Neuron (in vitro differentiated cells): ENCODE data around the gene CUTA.

Experiments used
- H2AFZ ChIP-seq: one replicate; pipeline ENCODE4 v1.6.1; 2013; ENCODE audit warnings: low read depth, mild to moderate bottlenecking, inconsistent platforms, low read length, moderate library complexity
- H3K27me3 ChIP-seq: one replicate; pipeline ENCODE4 v1.6.1; 2013; ENCODE audit warnings: low read length; ENCODE audit not compliant: insufficient read depth
- H3K36me3 ChIP-seq: one replicate; pipeline ENCODE4 v1.6.1; 2013; ENCODE audit warnings: low read length; ENCODE audit not compliant: insufficient read depth
- H3K4me1 ChIP-seq: one replicate; pipeline ENCODE4 v1.6.1; 2013; ENCODE audit warnings: low read length; ENCODE audit not compliant: insufficient read depth
- H3K4me3 ChIP-seq: 2 replicates; pipeline ENCODE4 v1.5.1; 2013; ENCODE audit warnings: mild to moderate bottlenecking, low read length, moderate library complexity
- H3K9me3 ChIP-seq: one replicate; pipeline ENCODE4 v1.6.1; 2013; ENCODE audit warnings: low read length

Gene CUTA, protein sequence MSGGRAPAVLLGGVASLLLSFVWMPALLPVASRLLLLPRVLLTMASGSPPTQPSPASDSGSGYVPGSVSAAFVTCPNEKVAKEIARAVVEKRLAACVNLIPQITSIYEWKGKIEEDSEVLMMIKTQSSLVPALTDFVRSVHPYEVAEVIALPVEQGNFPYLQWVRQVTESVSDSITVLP

GRCh38 chr6:33417903-33418689 lies at the start of gene CUTA:
TSS of gene CUTA (minus strand) at chr6:33418107. CDS start at chr6:33418000, 107 bp downstream.
- peak within 1 kb of the TSS; percentile 74 for H3K4me3 ChIP-seq
- H3K27me3 ChIP-seq: no peaks in the 10 kb centered on the region
- H2AFZ ChIP-seq: peak within 1 kb of the TSS; percentile 41
- peaks cover 44% of the 10 kb centered on the region for H3K4me1 ChIP-seq
- H3K9me3 ChIP-seq: no peaks in the 10 kb centered on the region
- H3K36me3 ChIP-seq: peaks cover 21% of the 10 kb centered on the region

- Histone ChIP-seq H3K4me1 (no peaks in the 10 kb centered on the region), H2AFZ (no peak overlapping the region), H3K27me3 (no peaks in the 10 kb centered on the region), H3K9me3 (no peaks in the 10 kb centered on the region), H3K4me3 (no peak overlapping the region), H3K36me3 (no peaks in the 10 kb centered on the region)
Observed at GRCh38 chr6:33467091-33467490, 49.2 kb upstream of the CUTA start.

GRCh38 chr6:33466075-33466735 lies 48.3 kb upstream of the CUTA start:
- Histone ChIP-seq H3K36me3 (no peaks in the 10 kb centered on the region), H2AFZ (no peak overlapping the region), H3K4me1 (no peaks in the 10 kb centered on the region), H3K27me3 (peaks cover 4% of the 10 kb centered on the region), H3K9me3 (no peaks in the 10 kb centered on the region), H3K4me3 (no peak overlapping the region)

DNA sequence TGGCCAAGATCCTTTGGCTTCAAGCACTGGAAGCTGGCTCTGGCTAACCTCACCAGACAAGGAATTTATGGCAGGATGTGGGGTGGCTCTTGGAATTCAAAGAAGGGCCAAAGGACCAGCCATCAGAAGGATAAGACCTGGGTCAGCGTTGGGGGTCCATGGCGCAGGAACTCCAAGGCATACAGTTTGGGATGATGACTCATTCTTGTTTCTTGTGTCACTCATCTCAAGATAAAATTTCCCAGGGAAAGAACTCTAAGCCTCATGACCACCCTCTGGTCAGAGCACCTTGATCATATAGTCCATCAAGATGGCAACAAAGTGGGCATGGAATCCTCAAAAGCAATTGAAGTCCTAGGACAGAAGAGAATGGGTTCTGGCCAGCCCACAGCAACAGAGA lies 41.3 kb upstream of the CUTA start:
- Histone ChIP-seq H3K27me3 (peaks cover 4% of the 10 kb centered on the region), H3K4me1 (peaks cover 6% of the 10 kb centered on the region), H3K4me3 (no peak overlapping the region), H3K9me3 (no peaks in the 10 kb centered on the region), H2AFZ (no peak overlapping the region), H3K36me3 (peaks cover 19% of the 10 kb centered on the region)

DNA sequence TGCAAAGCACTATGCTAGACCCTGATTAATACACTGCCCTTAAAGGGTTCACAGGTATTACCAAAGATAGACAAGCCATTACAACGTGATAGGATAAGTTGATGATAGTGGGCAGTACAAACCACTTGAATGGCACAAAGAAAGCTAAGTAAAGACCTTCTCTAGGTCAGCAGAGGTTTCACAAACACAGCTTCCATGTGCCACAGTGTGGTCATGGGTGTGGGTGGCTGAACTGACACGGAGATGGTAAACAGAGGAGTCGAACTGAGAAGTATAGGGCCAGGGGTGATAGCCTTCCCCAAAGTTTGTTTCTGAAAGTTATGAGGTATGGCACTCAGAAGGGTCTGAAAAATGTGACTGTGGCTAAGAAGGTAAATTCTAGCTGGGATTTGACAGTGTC lies 40.8 kb upstream of the CUTA start:
- Histone ChIP-seq H3K4me1 (peaks cover 6% of the 10 kb centered on the region), H3K9me3 (no peaks in the 10 kb centered on the region), H3K4me3 (no peak overlapping the region), H3K27me3 (peaks cover 4% of the 10 kb centered on the region), H2AFZ (no peak overlapping the region), H3K36me3 (peaks cover 19% of the 10 kb centered on the region)

DNA sequence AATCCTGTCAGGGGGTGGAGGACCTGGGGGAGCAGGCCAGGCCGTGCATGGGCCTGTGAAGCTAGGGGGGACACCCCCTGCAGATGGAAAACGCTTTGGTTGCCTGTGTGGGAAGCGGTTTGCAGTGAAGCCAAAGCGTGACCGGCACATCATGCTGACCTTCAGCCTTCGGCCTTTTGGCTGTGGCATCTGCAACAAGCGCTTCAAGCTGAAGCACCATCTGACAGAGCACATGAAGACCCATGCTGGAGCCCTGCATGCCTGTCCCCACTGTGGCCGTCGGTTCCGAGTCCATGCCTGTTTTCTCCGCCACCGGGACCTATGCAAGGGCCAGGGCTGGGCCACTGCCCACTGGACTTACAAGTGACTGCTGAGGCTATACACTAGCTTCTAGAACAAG lies 38.2 kb upstream of the CUTA start:
- Histone ChIP-seq H3K36me3 (peaks cover 23% of the 10 kb centered on the region), H2AFZ (no peak overlapping the region), H3K4me1 (peaks cover 10% of the 10 kb centered on the region), H3K4me3 (no peak overlapping the region), H3K27me3 (no peaks in the 10 kb centered on the region), H3K9me3 (no peaks in the 10 kb centered on the region)

- Histone ChIP-seq H3K36me3 (peaks cover 25% of the 10 kb centered on the region), H3K9me3 (no peaks in the 10 kb centered on the region), H2AFZ (peak overlapping the region; percentile 42), H3K4me3 (peak overlapping the region; percentile 91), H3K27me3 (no peaks in the 10 kb centered on the region), H3K4me1 (peaks cover 10% of the 10 kb centered on the region)
Observed at GRCh38 chr6:33455051-33455450, 37.1 kb upstream of the CUTA start.

DNA sequence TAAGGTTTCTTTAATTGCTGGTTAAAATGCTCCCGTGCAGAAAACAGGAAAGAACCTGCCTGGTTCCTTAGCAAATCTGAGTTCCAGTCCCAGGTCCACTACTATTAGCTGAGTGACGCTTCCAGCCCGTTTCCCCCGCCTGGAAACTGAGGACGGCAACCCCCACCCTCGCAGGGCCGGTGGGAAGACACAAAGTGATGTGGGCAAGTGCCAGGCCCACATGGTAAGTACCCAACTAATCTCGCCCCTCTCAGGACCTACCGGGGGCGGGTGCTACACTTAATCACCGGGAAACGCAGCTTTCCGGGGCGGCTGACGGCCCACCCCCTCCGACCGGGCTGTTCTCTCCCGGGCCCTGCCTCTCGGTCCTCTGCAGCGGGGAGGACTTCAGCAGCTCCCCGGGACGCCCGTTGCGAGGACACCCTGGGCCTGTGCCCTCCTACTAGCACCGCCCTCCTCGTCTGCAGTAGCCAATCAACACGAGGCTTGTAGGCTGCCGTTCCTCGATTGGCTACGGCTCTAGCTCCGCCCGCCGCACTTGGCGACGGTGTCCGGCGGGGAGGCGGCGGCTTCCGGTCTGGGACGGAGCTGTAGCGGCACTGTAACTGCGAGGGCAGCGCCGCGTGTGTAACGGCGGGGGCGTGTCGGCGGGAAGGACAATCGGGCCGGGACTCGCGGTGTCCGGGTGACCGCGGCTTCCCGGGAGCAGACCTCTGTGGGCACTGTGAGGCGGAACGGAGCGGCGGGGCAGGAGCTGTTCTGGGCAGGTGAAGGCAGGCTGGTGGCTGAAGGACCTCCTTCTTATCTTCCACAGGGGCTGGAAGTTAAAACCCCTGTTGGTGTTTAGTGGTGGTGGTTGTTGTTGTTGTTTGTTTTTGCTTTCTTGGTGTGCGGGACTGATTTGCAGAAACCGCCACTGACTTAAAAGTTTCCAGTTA lies 36.4 kb upstream of the CUTA start, which contains the start of gene ZBTB9:
ZBTB9 (plus strand) TSS at position 568 of the 938 bp plus-strand sequence. CDS start 525 bp downstream, outside the sequence.
- Histone ChIP-seq H3K4me1 (peaks cover 10% of the 10 kb centered on the region), H3K36me3 (peaks cover 33% of the 10 kb centered on the region), H2AFZ (peak within 1 kb of the TSS; percentile 42), H3K4me3 (peak within 1 kb of the TSS; percentile 91), H3K9me3 (no peaks in the 10 kb centered on the region), H3K27me3 (no peaks in the 10 kb centered on the region)

GRCh38 chr6:33453393-33454008 lies 35.6 kb upstream of the CUTA start:
- Histone ChIP-seq H3K4me3 (peak overlapping the region; percentile 91), H3K27me3 (no peaks in the 10 kb centered on the region), H3K4me1 (peaks cover 10% of the 10 kb centered on the region), H2AFZ (no peak overlapping the region), H3K9me3 (no peaks in the 10 kb centered on the region), H3K36me3 (peaks cover 40% of the 10 kb centered on the region)

DNA sequence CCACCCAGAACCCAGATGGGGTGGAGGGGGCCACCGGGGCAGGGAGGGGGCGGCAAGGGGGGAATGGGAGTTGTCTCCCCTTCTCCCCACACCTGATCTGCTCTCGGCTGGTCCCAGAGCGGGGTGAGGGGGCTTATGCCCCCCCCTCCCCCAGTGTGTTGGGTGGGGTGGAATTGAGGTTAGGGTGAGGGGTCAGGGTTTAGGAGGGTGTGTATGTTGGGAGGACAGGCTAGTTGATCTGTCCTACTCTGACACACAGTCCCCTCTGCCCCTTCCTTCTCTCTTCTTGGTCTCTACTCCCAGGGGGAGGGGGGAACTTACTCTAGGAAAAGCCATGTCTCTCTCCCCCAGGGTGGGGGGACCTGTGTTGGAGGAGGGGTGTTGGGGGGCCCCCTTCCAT lies 34.6 kb upstream of the CUTA start:
- Histone ChIP-seq H3K27me3 (no peaks in the 10 kb centered on the region), H3K9me3 (no peaks in the 10 kb centered on the region), H3K36me3 (peaks cover 49% of the 10 kb centered on the region), H3K4me1 (peaks cover 10% of the 10 kb centered on the region), H2AFZ (no peak overlapping the region), H3K4me3 (no peak overlapping the region)

- H3K9me3 ChIP-seq: no peaks in the 10 kb centered on the region
- peaks cover 48% of the 10 kb centered on the region for H3K36me3 ChIP-seq
- H3K4me1 ChIP-seq: peaks cover 10% of the 10 kb centered on the region
- no peak overlapping the region for H3K4me3 ChIP-seq
- no peaks in the 10 kb centered on the region for H3K27me3 ChIP-seq
- no peak overlapping the region for H2AFZ ChIP-seq
Observed at GRCh38 chr6:33451606-33452005, 33.7 kb upstream of the CUTA start.

DNA sequence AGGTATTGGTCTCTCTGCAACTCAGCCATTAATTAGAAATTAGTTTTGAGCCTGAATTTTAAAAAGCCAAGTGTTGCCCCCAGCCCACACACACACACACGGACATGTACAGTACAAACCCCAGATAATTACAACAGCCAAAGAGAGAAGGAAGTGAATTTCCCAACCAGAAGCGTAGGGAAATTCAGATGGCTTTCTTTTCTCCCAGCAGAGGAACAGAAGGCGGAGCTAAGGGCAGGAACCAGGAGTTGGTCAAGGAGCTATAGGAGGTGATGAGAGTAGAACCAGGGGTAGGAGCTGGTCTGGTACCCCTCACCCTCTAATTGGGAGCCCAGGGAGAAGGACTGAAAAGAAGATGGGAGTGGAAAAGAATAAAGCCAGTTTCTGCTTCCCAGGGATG lies 32.5 kb upstream of the CUTA start:
- peaks cover 10% of the 10 kb centered on the region for H3K4me1 ChIP-seq
- H2AFZ ChIP-seq: no peak overlapping the region
- H3K9me3 ChIP-seq: no peaks in the 10 kb centered on the region
- H3K4me3 ChIP-seq: no peak overlapping the region
- no peaks in the 10 kb centered on the region for H3K27me3 ChIP-seq
- peaks cover 47% of the 10 kb centered on the region for H3K36me3 ChIP-seq
